GM12878 (cell line): ENCODE data around the gene MATN4.

Experiments used
- CHD1 ChIP-seq: IDR thresholded peaks from 2 replicates; pipeline ENCODE4 v1.6.1; 2012; ENCODE audit warnings: low read depth, low read length, improper control_type of control experiment
- NFYB ChIP-seq: IDR thresholded peaks from 2 replicates; pipeline ENCODE4 v1.6.1; 2011; ENCODE audit warnings: low read depth, mild to moderate bottlenecking, low read length, improper control_type of control experiment, moderate library complexity; ENCODE audit not compliant: insufficient read depth
- PAX8 ChIP-seq: fragments of 450-650 bp; IDR thresholded peaks from 2 replicates; pipeline ENCODE4 v1.6.1; 2017; ENCODE audit warnings: mild to moderate bottlenecking, moderate library complexity
- RAD21 ChIP-seq: IDR thresholded peaks from 2 replicates; pipeline ENCODE4 v1.6.1; 2011; ENCODE audit warnings: mild to moderate bottlenecking, low read depth, low read length, moderate library complexity; ENCODE audit not compliant: insufficient read depth
- SIN3A ChIP-seq: IDR thresholded peaks from 2 replicates; pipeline ENCODE4 v1.6.1; 2012; ENCODE audit warnings: low read depth, low read length, improper control_type of control experiment
- SMC3 ChIP-seq: IDR thresholded peaks from 2 replicates; pipeline ENCODE4 v1.6.1; 2011; ENCODE audit warnings: low read length, improper control_type of control experiment, borderline replicate concordance
- ZNF217 ChIP-seq: fragments of 450-650 bp; IDR thresholded peaks from 2 replicates; pipeline ENCODE4 v1.6.1; 2017; ENCODE audit warnings: antibody characterized with exemption, mild to moderate bottlenecking
- TF ChIP-seq, protein P1 (sequence below), 3 experiments: IDR thresholded peaks in 2 of 3; conservative IDR thresholded peaks in 1 of 3; 2 replicates each; pipeline ENCODE4 v1.5.1; 2011; ENCODE audit warnings: low read depth in 3 of 3, low read length in 3 of 3, mild to moderate bottlenecking in 3 of 3, control low read depth in 2 of 3, moderate library complexity in 2 of 3, inconsistent platforms in 1 of 3, mixed read lengths in 1 of 3; ENCODE audit not compliant: control insufficient read depth in 2 of 3, insufficient read depth in 1 of 3; ENCODE audit errors: extremely low read depth in 1 of 3
- TF ChIP-seq, protein P2 (sequence below): fragments of 450-650 bp; IDR thresholded peaks from 2 replicates; pipeline ENCODE4 v1.6.1; 2014; ENCODE audit warnings: mild to moderate bottlenecking

DNA sequence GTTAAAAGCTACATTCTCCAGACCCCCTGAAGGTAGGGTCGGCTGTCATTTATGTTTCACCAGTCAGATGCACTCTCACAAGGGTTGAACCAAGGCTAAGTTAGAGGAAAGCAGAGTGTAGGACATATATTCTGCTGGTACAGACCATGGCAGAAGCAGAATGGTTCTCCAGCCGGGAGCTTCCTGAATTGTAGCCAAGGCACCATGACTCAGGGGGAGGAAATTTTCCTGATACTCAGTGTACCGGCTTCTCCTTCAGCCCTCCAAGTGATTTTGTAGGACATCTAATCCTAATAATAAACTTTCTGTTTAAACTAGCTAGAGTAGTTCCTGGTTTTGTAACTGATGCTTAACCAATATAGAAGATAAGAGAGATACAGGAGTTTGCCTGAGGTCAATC lies 39.6 kb downstream of the MATN4 start:
- TF ChIP-seq CHD1 (no peak), RAD21 (no peak), SIN3A (no peak), ZNF217 (no peak), SMC3 (no peak), PAX8 (no peak), NFYB (no peak)
- TF ChIP-seq, protein P1, sequence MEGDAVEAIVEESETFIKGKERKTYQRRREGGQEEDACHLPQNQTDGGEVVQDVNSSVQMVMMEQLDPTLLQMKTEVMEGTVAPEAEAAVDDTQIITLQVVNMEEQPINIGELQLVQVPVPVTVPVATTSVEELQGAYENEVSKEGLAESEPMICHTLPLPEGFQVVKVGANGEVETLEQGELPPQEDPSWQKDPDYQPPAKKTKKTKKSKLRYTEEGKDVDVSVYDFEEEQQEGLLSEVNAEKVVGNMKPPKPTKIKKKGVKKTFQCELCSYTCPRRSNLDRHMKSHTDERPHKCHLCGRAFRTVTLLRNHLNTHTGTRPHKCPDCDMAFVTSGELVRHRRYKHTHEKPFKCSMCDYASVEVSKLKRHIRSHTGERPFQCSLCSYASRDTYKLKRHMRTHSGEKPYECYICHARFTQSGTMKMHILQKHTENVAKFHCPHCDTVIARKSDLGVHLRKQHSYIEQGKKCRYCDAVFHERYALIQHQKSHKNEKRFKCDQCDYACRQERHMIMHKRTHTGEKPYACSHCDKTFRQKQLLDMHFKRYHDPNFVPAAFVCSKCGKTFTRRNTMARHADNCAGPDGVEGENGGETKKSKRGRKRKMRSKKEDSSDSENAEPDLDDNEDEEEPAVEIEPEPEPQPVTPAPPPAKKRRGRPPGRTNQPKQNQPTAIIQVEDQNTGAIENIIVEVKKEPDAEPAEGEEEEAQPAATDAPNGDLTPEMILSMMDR (IDR thresholded peaks at IDR 0.05 in 2 of 3, conservative IDR thresholded peaks at IDR 0.05 in 1 of 3; ENCODE audit: control insufficient read depth in 2 of 3, extremely low read depth in 1 of 3, insufficient read depth in 1 of 3, low read depth in 3 of 3, low read length in 3 of 3) = no peak
- TF ChIP-seq, protein P2, sequence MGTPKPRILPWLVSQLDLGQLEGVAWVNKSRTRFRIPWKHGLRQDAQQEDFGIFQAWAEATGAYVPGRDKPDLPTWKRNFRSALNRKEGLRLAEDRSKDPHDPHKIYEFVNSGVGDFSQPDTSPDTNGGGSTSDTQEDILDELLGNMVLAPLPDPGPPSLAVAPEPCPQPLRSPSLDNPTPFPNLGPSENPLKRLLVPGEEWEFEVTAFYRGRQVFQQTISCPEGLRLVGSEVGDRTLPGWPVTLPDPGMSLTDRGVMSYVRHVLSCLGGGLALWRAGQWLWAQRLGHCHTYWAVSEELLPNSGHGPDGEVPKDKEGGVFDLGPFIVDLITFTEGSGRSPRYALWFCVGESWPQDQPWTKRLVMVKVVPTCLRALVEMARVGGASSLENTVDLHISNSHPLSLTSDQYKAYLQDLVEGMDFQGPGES = no peak
